GM15510 (cell line): Measurements from ENCODE around the gene GDF10.

Source experiments
- POLR2A ChIP-seq: IDR thresholded peaks from 3 replicates; pipeline ENCODE4 v1.6.1; 2011; ENCODE audit warnings: borderline replicate concordance; ENCODE audit not compliant: insufficient read length; ENCODE audit errors: extremely low read depth

The GDF10 gene

GRCh38 chr10:47340608-47341170 is 40.7 kb downstream of the GDF10 start:
- TF ChIP-seq POLR2A = no peak

- no peak for TF ChIP-seq POLR2A
These were observed 45.2 kb downstream of the GDF10 start for GRCh38 chr10:47344996-47345870.

GRCh38 chr10:47346581-47347302 is 46.7 kb downstream of the GDF10 start:
- TF ChIP-seq POLR2A = no peak

GRCh38 chr10:47347303-47347675 is 47.3 kb downstream of the GDF10 start:
- no peak for TF ChIP-seq POLR2A

- no peak for TF ChIP-seq POLR2A
These were observed 48.2 kb downstream of the GDF10 start, which contains the start of gene RBP3 for GRCh38 chr10:47348138-47348651. TSS of gene RBP3 (plus strand) at chr10:47348363. CDS start at chr10:47348485, 122 bp downstream.

- TF ChIP-seq POLR2A = no peak
These were observed 48.9 kb downstream of the GDF10 start for GRCh38 chr10:47348661-47349470.

- TF ChIP-seq POLR2A = no peak
These were observed 49.5 kb downstream of the GDF10 start for GRCh38 chr10:47349516-47349915.

- no peak for TF ChIP-seq POLR2A
These were observed 50.0 kb downstream of the GDF10 start for GRCh38 chr10:47349941-47350371.

- TF ChIP-seq POLR2A = no peak
These were observed 51.0 kb downstream of the GDF10 start for GRCh38 chr10:47350671-47351640.

- no peak for TF ChIP-seq POLR2A
These were observed 52.2 kb downstream of the GDF10 start for GRCh38 chr10:47351899-47352815.

- no peak for TF ChIP-seq POLR2A
These were observed 53.4 kb downstream of the GDF10 start for GRCh38 chr10:47353351-47353750.

- no peak for TF ChIP-seq POLR2A
These were observed 54.2 kb downstream of the GDF10 start for GRCh38 chr10:47354165-47354564.
